Activated CD4-positive, alpha-beta T cell treated with anti-CD3 and anti-CD28 coated beads, Interleukin-2, Interleukin-4, amounts not matched to agents 100 ng/mL and 50 ng/mL, durations not matched to agents 16 hours and 8 hours (primary cell): ENCODE measurements around the gene SEZ6.

ENCODE experiments used
- DNase-seq: peaks from one replicate; pipeline ENCODE4 v3.0.0-alpha.2; 2020; ENCODE audit warnings: low spot score

SEZ6 gene

GRCh38 chr17:29037739-29038084 lies 31.9 kb upstream of the SEZ6 start:
- DNase-seq, result no peak

GRCh38 chr17:29036584-29036983 lies 30.8 kb upstream of the SEZ6 start:
- no peak for DNase-seq

- no peak for DNase-seq
Measured at GRCh38 chr17:29034510-29034909, 28.7 kb upstream of the SEZ6 start.

- DNase-seq, result no peak
Measured at GRCh38 chr17:29032857-29033197, 27.0 kb upstream of the SEZ6 start.

- no peak for DNase-seq
Measured at GRCh38 chr17:29032013-29032856, 26.4 kb upstream of the SEZ6 start.

GRCh38 chr17:29031488-29031887 lies 25.7 kb upstream of the SEZ6 start:
- no peak for DNase-seq

GRCh38 chr17:29024316-29024952 lies 18.6 kb upstream of the SEZ6 start:
- no peak for DNase-seq

GRCh38 chr17:29022074-29022473 lies 16.2 kb upstream of the SEZ6 start:
- no peak for DNase-seq

- no peak for DNase-seq
Measured at GRCh38 chr17:29021226-29021625, 15.4 kb upstream of the SEZ6 start.

- DNase-seq, result no peak
Measured at GRCh38 chr17:29020576-29020975, 14.7 kb upstream of the SEZ6 start.

- DNase-seq, result no peak
Measured at GRCh38 chr17:29019475-29020181, 13.8 kb upstream of the SEZ6 start.

GRCh38 chr17:29018788-29019474 lies 13.1 kb upstream of the SEZ6 start:
- DNase-seq, result no peak

- DNase-seq, result no peak
Measured at GRCh38 chr17:29016345-29017210, 10.7 kb upstream of the SEZ6 start.

- DNase-seq, result no peak
Measured at GRCh38 chr17:29014716-29015115, 8.9 kb upstream of the SEZ6 start.

- DNase-seq, result no peak
Measured at GRCh38 chr17:29012535-29012934, 6.7 kb upstream of the SEZ6 start.

GRCh38 chr17:29010586-29010985 lies 4.8 kb upstream of the SEZ6 start:
- no peak for DNase-seq

GRCh38 chr17:29010129-29010528 lies 4.3 kb upstream of the SEZ6 start:
- no peak for DNase-seq

- no peak for DNase-seq
Measured at GRCh38 chr17:29008591-29008990, 2.8 kb upstream of the SEZ6 start.

GRCh38 chr17:29007860-29008455 lies 2.1 kb upstream of the SEZ6 start:
- no peak for DNase-seq

- no peak for DNase-seq
Measured at GRCh38 chr17:29007456-29007855, 1.6 kb upstream of the SEZ6 start.

GRCh38 chr17:29004081-29004692 lies 1.6 kb downstream of the SEZ6 start:
- DNase-seq, result no peak
